ENCODE measurements around the gene DLGAP1.

- no peak for TF ChIP-seq POLR2A (IDR thresholded peaks at IDR 0.05; ENCODE audit: low read length)
- TF ChIP-seq GATA1 (IDR thresholded peaks at IDR 0.05; ENCODE audit: low read depth, low read length) = no peak
Measured at GRCh38 chr18:4125224-4125623, 329.9 kb downstream of the DLGAP1 start.

All from erythroblast (primary cell).